Head of caudate nucleus (tissue), 42 donors: ENCODE measurements around the gene UBE2R2.
"Not testable (repeated sequence)": the region's sequence is repeated elsewhere in the genome, so short reads cannot be mapped to it uniquely, and the experiment has no call there.

Source experiments
- DNase-seq, 42 donors: peaks; one replicate each; pipeline versions ENCODE4 v3.0.0 to v3.0.0-alpha.2; 2020 to 2021; ENCODE audit warnings: mixed read lengths in 7 of 42
- intact Hi-C: fragments of 100-400 bp; cut with DNase I; formaldehyde crosslinking; loops from one replicate; pipeline ENCODE4 v1.15.0; 2022

Gene UBE2R2

DNA sequence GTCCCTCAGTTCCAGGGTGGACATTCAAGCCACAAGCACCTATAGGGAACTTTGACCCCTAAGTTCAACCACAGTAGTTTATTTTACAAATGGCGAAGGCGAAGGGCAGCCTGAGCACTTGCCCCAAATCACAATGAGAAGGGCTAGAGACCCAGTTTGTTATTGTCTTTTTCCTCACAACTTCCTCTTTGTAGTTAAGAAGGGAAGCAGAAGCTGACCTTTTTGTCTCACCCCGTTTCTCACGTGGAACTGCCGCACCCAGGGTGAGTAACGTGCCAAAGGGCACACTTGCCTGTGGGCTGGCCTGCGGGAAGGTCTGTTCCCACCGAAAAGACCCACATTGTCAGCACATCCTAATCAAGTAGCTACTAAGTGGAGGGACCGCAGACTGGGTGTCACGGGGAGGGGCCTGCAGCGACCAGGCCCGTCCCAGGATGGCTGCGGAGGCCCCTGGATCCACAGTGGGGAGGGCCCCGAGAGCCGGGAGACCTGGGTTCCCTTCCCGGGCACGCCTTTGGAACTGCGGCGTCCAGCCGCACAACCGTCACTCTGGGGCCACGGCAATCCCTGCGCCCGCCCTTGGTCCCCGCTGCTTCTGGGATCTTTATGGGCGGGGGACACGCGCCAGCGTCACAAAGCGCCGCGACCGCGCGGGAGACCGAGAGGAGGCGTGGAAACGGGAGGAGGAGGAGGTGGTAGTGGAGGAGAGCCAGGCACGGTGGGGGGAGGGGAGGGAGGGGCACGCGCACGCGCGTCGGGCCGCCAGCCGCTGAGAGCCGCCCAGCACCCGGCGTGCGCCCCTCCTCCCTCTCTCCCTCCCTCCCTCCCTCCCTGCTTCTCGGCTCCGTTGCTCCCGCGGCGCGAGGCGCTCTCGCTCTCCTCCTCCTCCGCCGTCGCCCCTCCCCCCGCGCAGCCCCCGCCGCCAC is at the start of gene UBE2R2:
UBE2R2 (plus strand) TSS at position 834 of the 926 bp plus-strand sequence. CDS start 598 bp downstream, outside the sequence.
- DNase-seq: peak; percentile 83 to 97 (median 94)
- intact Hi-C loops: loop anchor here (10.0 kb wide), 2 partner anchors 98 to 228 kb away; partner anchors contain the start of gene UBAP2

DNA sequence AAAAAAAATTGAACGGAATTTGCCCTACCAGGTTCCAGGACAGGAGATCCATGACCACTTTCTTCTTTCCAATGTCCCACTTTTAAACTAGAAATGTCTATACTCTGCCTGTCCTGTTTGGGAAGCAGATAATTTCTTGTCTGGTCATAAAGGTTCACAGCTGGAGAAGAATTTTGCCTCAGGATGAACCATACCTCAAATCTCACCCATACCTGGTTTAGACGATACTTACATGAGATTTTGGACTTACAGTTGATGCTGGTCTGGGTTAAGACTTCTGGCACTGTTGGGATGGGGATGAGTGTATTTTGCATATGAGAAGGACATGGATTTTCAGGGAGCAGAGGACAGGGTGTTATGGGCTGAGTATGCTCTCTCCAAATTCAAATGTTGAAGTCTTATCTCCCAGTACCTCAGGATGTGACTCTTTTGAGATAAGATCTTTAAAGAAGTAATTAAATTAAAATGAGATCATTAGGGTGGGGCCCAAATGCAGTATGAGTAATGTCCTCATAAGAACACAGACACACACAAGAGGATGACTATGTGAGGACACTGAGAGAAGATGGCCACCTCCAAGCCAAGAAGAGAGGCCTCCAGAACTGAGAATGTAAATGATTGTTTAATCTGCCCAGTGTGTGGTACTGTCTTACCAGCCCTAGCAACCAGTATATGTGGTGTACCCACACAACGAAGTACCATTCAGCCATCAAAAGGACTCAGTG is 46.6 kb upstream of the UBE2R2 start:
- intact Hi-C loops: not testable (repeated sequence)

GRCh38 chr9:33773135-33773534 is 43.8 kb upstream of the UBE2R2 start:
- intact Hi-C loops, DNase-seq: not testable (repeated sequence)

More for the DNA sequence above, 46.6 kb upstream of the UBE2R2 start:
- not testable (repeated sequence) for DNase-seq

DNA sequence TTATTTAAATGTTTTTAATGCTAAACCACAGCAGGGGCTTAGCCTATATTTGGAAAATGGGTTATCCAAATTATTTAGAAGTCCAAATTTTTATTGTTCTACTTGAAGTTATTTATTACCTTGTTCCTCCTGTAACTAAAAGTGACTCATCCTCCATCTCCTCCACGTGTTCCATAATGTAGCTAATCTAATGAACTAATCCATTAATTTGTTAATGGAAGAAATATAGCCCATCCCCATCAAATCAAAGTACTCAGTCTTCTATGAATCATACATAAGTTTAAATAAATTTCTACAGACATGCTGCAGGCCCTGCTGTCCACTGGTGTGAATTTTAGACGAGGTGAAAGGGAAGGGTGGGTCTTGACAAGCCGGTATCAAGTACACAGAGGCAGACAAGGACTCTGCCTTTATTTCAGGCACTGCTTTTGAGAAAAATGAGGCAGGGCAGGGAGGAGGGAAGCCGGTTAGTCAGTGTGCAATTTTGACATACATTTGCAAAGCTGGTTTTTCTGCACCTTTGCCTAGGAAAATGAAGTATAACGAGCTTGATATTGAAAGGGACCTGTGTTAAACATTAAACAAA is 42.8 kb upstream of the UBE2R2 start:
- intact Hi-C loops, DNase-seq: not testable (repeated sequence)

GRCh38 chr9:33776578-33776977 is 40.4 kb upstream of the UBE2R2 start:
- intact Hi-C loops: no loop called here
- DNase-seq: no peak

- intact Hi-C loops: no loop called here
- peak in 33 of 42 donors; percentile 8 to 80 (median 49) for DNase-seq
Measured at GRCh38 chr9:33778700-33779351, 38.1 kb upstream of the UBE2R2 start.

- DNase-seq: no peak
- intact Hi-C loops: no loop called here
Measured at GRCh38 chr9:33780276-33780675, 36.7 kb upstream of the UBE2R2 start.

DNA sequence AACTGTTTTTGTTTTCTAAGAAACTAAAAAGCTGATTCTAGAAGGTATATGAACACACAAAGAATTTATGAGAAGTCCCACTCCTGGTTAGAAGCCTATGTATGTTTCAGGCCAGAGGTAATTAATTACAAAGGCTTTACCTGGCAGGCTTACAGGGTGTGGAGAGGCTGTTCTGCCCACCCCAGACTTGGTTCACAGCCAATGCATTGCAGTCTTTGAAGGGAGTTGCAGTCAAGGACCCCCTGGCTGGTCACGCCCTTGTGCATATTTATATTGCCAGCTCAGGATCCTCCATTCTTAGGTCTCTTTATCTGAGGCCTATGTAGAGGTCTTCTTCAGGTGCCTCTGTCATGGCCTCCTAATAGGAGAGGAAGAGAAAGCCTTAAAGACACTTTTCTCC is 35.2 kb upstream of the UBE2R2 start:
- intact Hi-C loops: no loop called here
- DNase-seq: no peak

DNA sequence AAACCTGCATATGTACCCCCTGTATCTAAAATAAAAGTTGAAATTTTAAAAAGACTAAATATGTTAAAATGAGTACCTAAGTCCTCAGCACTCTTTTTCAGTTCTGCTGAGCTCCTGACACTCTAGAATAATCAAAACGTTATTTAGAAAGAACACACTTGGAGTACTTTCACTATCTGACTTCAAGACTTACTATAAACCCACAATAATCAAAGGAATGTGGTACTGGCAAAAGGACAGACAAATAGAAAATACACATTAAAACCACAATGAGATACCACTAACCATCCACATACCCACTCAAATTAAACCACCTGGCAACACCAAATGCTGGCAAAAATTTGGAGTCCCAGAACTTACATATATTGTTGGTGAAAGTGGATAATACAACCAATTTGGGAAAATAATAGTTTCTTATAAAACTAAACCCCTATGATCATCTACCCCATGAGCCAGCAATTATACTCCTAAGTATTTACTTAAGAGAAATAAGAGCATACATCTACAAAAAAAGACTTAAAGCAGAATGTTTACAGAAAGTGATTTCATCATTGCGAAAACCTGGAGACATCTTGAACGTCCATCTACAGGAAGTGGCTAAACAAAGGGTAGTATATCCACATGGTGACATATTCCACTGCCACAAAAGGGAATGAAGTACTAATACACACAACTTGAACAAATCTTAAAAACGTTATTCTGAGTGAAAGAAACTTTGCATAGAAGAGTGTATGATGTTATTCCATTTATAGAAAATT is 34.4 kb upstream of the UBE2R2 start:
- intact Hi-C loops: no loop called here
- no peak for DNase-seq

- intact Hi-C loops: no loop called here
- DNase-seq: no peak
Measured at GRCh38 chr9:33785914-33786313, 31.0 kb upstream of the UBE2R2 start.

GRCh38 chr9:33786681-33787080 is 30.3 kb upstream of the UBE2R2 start:
- intact Hi-C loops: no loop called here
- DNase-seq: no peak

- intact Hi-C loops: no loop called here
- no peak for DNase-seq
Measured at GRCh38 chr9:33787839-33788238, 29.1 kb upstream of the UBE2R2 start.

DNA sequence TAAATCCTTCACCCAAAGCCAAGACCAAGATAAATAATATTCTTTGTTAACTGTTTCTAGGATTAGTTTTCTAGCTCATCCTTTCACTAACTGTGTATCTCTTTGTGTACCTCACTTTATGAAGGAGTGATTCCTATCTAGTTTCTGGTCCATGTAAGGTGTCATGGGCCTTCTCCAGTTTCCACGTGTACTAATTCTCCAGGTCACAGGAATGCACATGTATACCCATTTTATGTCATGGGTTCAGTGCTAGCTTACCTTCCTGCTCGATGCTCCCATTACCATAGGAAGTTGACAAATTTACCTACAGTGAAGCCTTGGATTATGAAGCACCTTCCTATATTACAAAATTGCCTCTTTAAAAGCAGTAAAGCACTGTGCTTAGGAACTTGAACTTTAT is 27.5 kb upstream of the UBE2R2 start:
- intact Hi-C loops, DNase-seq: not testable (repeated sequence)

DNA sequence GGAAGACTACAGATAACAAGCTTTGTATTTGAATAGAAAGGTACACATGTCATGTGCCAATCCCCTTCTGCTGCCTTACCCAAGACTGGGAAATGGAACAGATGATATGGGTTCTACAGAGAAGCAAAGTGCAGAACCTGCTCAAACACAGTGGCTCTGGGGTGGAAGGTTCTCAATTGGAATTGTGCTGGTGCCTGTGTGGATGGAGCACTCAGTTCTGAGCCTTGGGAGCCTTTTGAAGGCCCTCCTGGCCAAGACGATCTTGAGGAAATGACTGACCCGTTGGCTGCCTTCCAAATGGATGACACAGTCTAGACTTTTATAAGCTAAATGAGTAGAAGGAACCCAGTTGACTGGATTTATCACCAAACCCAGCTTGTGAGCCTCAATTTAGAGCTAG is 25.8 kb upstream of the UBE2R2 start:
- intact Hi-C loops: no loop called here
- DNase-seq: no peak

GRCh38 chr9:33793496-33793895 is 23.5 kb upstream of the UBE2R2 start:
- intact Hi-C loops, DNase-seq: not testable (repeated sequence)

DNA sequence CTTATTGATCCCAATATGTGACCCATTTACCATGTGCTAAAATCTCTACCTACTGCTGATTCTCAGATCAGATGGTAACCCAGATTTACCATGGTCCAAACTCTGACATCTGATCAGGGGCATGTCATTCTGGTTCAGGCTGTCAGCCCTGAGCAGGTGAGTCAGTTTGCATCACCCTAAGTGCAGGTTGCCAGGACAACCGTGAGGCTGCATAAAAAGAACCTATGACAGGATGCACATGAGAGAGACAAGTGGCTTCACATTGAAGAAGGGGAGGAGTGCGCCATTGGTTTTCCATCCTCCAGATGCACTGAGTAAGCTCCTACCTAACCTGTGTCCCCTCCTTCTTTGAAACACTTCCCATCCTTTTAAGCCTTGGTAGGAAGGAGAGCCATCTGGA is 22.4 kb upstream of the UBE2R2 start:
- intact Hi-C loops: no loop called here
- peak in 41 of 42 donors; percentile 23 to 88 (median 63) for DNase-seq

- intact Hi-C loops: no loop called here
- no peak for DNase-seq
Measured at GRCh38 chr9:33795281-33795680, 21.7 kb upstream of the UBE2R2 start, which contains the start of gene PRSS3. Gene PRSS3 (plus strand): TSS chr9:33795561. CDS start chr9:33795574, 13 bp downstream.

- no peak for DNase-seq
- intact Hi-C loops: no loop called here
Measured at GRCh38 chr9:33795819-33796218, 21.1 kb upstream of the UBE2R2 start.
